Globus pallidus (tissue), 1 donor: Measurements from ENCODE around the gene C4orf36.

Experiments
- DNase-seq: peaks from one replicate; pipeline ENCODE4 v3.0.0-alpha.2; 2015; ENCODE audit warnings: low spot score

The C4orf36 gene

DNA sequence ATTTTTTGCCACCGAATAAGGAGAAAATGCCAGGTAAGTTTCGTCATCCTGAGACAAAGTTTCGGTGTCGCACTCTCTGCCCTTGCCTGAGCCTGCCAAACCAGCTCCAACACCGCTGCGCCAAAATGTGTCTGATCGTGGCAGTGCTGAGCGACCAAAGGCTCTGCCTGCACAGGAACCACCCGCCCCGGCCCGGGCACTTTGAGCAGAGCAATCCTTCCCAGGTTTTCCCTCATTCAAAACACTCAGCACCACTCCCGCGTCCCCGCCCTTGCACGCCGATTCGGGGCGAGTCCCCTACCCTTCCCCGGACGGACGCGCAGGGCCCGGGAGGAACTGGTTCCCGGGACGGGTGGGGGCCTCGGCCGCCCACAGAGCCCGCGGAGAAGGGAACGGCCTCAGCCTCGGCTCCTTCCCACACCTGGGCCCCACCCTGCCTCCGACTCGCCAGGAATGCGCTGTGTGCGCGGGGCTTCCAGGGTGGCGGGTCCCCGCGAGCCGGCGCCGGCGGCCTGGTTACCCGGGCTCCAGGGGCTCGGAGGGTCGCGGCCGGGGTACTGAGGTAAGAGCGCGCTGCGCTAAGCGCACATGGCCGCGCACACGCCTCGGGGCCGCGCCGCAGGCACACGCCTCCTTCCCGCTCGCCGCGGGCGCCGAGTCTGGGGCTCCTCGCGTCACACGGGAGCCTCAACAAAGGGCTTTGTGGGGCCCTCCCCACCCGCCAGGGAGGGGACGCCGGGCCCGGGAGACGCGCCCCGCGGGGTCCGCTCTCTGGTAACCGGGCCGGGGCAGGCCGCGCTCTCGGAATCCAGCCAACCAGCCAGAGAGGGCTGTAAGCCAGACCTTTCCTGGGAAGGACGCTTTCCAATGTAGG lies at the start of gene C4orf36:
C4orf36 (minus strand) TSS at position 661 of the 874 bp plus-strand sequence. CDS start 902 bp downstream, outside the sequence.
- peak; percentile 48 for DNase-seq

DNA sequence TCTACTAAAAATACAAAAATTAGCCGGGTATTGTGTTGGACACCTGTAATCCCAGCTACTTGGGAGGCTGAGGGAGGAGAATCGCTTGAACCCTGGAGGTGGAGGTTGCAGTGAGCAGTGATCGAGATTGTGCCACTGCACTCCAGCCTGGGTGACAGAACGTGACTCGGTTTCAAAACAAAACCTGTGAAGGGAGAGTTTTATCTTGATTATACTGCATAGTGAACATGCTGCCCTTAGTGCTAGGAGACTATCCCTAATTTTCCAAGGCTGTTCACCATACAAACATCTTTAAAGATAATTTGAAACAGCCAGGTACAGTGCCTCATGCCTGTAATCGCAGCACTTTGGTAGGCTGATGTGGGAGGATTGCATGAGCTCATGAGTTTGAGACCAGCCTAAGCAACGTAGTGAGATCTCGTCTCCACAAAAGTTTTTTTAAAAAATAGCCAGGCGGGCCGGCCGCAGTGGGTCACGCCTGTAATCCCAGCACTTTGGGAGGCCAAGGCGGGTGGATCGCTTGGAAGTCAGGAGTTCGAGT lies 48.8 kb upstream of the C4orf36 start:
- DNase-seq: no peak

DNA sequence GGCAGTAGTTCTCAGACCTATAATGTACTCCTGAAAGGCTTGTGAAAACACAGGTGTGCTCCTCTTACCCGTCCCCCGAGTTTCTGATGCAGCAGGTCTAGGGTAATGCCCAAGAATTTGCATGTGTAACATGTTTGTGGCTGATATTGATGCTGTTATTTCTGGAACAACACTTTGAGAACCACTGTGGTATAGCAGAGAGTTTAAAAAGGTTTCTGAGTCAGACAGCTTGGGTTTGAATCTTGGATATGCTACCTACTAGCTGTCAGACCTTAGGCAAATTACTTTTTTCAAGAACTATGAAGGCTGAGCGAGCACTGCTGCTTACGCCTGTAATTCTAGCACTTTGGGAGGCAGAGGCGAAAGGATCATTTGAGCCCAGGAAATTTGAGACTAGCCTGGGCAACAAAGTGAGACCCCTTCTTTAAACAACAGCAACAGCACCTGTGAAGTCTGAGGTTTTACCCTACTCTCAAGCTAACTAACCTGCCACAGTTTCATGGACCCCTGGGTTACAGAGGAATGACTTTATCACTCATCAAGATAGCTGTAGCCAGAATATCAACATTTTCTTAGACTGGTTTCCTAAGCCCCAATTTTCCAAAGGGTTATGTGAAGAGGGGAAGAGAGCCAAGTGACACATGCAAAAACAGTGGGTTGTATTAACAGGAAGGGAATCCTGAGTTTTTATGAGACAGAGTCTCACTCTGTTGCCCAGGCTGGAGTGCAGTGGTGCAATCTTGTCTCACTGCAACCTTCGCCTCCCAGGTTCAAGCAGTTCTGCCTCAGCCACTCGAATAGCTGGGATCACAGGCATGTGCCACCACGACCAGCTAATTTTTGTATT lies 47.7 kb upstream of the C4orf36 start:
- no peak for DNase-seq

DNA sequence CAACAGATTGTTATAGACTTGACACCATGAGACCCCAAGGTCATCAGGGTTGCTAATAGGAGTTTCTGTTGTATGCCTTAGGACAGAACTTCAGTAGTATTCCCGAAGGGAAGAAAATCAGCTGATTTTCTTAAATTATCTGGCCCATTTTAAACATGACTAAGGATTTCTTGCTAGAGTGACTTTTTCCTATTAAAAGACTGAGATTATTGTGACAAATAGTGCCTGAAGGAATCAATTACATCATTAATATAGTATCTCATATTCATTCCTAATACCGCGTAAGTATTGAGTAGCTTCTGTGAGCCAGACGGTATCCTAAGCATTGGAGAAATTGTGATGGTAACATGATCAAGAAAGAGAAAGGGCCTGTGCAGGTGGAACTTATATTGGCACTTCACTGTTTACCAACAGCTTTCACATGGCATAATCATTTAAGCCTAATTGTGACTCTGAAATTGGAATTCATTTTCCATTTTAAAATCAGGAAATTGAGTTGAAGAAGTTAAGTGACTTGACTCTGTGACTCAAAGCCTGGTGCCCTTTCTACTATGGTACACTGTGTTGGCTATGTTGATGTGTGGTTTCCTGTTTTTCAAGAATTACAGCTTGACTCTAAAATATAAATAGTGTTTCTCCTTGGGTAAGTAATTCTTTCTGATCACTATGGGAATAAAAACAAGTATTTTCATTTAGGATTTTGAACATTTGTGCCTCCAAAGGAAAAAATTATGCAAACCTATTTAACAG lies 46.7 kb upstream of the C4orf36 start:
- DNase-seq: no peak

- no peak for DNase-seq
These were observed 43.9 kb upstream of the C4orf36 start for GRCh38 chr4:86935853-86936733.

DNA sequence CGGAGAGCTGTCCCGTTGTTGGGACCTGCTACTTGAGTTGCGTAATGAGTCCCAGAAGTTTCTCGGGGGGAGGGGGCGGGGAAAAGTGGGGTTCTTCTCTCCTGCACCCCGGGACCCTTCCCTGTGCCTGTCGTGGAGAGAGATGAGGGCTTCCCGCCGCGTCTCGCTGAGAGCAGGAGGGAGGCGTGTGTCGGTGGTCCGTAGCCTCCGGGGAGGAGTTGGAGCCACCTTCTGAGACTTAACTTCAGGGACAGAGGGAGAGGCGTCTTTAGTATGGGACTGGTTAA lies 43.3 kb upstream of the C4orf36 start:
- peak; percentile 34 for DNase-seq

- DNase-seq: peak; percentile 94
These were observed 42.7 kb upstream of the C4orf36 start, which contains the start of gene AFF1 for GRCh38 chr4:86934771-86935565. AFF1 (plus strand) TSS chr4:86935011; CDS start chr4:86948534, 13,523 bp downstream.

DNA sequence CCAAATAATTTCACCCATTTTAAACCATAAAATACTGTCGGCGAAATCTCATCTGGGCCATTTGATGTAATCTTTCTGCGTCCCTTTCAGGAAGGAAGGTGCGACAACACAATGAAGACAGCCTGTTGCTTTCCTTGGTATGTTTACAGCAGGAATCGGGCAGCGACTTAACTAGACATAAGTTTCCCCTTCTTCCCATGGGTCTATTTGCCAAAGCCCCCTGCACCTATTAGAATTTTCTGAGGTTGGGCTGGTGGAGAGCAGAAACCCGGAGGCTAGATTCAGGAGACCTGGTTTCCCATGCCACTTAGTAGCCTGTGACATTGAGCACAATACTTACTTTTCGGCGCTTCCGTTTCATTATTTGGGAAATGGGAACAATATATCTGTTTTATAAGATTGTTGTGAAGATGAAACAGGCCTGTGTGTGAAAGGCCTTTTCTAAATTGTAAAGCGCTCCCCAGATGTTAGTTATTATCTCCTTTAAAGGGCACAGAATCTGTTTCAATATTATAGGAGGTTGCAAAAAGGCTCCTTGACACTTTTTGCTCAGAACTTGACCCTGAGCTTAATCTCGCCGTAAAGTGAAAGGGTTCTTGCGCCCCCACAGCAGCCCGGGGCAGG lies 42.0 kb upstream of the C4orf36 start:
- no peak for DNase-seq

DNA sequence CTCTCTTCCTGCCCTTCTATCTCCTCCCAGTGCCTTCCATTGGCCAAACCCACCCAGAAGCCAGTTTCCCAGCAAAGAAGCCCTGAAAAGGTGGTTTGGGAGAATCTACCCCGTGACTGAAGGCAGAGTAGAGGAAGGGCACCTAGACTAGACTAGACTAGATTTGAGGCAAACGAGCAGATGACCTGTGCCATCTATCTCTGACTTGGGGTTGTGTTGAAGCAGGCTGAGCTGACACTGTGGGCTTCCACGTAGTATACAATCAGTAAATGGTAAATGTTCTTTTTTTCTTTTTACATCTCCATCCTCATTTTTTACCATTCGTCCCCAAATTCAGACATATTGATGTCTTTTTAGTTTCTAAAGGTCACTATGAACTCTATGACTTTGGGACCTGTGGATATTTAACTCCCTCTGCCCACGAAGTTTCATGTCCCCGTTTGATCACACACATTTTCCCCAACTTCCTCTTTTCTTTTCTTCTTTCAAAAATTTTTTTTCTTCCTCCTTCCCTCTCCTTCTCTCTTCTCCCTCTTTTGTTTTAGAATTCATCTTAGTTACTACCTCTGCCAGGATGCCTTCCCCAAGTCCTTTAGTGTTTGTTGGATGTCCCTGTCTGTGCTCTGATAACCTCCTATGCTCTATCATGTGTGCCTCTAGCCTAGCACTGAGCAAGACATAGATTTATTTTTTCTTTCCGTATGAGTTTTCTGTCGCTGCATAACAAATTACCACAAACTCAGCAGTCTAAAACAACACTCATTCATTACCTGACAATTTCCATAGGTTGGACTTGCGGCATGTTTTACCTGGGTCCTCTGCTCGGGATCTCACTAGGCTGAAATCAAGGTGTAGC lies 36.4 kb upstream of the C4orf36 start:
- DNase-seq: no peak

GRCh38 chr4:86927843-86928395 lies 35.7 kb upstream of the C4orf36 start:
- no peak for DNase-seq

DNA sequence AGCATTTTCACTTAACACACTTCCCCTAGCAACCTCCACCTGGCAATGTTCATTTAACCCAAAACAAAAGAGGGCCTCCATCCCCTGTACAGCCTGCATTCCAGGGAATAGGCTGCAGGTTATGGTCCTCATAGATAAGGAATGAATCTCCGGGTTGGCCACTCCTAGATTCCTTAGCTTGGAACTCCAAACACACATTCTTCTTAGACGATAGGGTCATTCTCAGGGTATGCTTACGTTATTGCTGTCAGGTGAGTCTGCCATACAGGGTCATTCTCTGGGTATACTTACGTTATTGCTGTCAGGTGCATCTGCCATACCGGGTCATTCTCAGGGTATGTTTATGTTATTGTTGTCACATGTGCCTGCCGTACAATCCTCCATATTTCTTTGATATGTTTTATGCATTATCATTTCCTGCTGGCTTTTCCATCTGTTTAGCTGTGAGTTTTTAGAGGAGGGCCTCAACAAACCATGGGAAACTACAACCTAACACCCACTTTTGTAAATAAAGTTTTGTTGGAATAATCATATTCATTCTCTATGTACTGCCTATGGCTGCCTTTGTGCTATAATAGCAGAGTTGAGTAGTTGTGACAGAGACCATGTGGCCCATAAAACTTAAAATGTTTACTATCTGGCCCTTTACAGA lies 34.3 kb upstream of the C4orf36 start:
- no peak for DNase-seq

DNA sequence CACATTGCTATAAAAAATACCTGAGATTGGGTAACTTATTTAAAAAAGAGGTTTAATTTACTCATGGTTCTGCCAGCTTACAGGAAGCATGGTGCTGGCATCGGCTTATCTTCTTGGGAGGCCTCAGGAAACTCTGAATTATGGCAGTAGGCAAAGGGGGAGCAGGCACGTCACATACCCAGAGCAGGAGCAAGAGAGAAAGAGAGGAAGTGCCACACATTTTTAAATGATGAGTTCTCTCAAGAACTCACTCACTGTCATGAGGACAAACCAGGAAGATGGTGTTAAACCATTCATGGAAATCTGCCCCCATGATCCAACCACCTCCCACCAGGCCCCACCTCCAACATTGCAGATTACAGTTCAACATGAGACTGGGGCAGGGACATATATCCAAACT lies 32.6 kb upstream of the C4orf36 start:
- no peak for DNase-seq

GRCh38 chr4:86921608-86922252 lies 29.5 kb upstream of the C4orf36 start:
- DNase-seq: no peak

DNA sequence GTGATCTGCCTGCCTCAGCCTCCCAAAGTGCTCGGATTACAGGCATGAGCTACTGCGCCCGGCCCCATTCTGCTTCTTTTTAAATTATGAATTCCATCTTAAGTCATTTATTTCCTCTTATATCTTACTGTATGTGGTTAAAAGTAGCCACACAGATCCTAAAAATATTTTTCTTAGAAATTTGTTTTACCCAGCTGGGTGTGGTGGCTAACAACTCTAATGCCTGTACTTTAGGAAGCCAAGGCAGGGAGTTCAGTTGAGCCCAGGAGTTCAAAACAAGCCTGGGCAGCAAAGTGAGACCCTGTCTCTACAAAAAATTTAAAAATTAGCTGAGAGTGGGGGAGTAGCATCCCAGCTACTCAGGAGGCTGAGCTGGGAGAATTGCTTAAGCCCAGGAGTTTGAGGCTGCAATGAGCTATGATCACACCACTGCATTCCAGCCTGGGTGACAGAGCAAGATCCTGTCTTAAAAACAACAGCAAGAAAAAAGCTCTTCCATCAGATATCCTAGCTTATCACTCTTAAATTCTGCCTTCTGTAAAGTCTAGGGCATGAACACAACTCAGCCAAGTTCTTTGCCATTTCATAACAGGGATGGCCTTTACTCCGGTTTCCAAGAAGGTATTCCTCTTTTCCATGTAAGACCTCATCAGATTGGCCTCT lies 27.5 kb upstream of the C4orf36 start:
- no peak for DNase-seq

GRCh38 chr4:86918539-86919072 lies 26.4 kb upstream of the C4orf36 start:
- no peak for DNase-seq

- DNase-seq: no peak
These were observed 25.2 kb upstream of the C4orf36 start for GRCh38 chr4:86917212-86918039.
